Gastroesophageal sphincter (tissue), 3 donors: Measurements from ENCODE around the gene NSRP1.

Experiments used
- POLR2A ChIP-seq, 2 donors: fragments of 450-650 bp; IDR thresholded peaks; one replicate each; pipeline ENCODE4 v1.6.1; 2017; ENCODE audit warnings: antibody characterized with exemption in 2 of 2, mild to moderate bottlenecking in 2 of 2, moderate library complexity in 1 of 2
- TF ChIP-seq, protein P1 (sequence below), 4 experiments: fragments of 200-600 bp in 2 of 4; fragments of 450-650 bp in 2 of 4; sonication (generic) in 1 of 4; IDR thresholded peaks; one replicate each; pipeline ENCODE4 v1.5.1; 2017 to 2019; ENCODE audit warnings: antibody characterized with exemption in 4 of 4, mild to moderate bottlenecking in 2 of 4, moderate library complexity in 2 of 4

DNA sequence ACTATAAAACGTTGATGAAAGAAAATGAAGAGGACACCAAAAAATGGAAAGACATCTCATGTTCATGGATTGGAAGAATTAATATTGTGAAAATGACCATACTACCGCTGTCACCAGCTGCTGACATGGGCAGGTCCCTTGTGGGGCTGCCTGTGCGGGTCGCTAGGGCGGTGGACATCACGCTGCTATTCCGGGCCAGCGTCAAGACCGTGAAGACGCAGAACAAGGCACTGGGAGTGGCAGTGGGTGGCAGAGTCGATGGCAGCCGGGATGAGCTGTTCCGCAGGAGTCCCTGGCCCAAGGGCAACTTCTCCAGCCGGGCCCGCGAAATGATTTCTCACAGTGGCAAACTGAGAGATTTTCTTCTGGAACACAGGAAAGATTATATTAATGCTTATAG lies 48.2 kb upstream of the NSRP1 start:
- no peak for TF ChIP-seq POLR2A (IDR thresholded peaks at IDR 0.05)
- TF ChIP-seq, protein P1, sequence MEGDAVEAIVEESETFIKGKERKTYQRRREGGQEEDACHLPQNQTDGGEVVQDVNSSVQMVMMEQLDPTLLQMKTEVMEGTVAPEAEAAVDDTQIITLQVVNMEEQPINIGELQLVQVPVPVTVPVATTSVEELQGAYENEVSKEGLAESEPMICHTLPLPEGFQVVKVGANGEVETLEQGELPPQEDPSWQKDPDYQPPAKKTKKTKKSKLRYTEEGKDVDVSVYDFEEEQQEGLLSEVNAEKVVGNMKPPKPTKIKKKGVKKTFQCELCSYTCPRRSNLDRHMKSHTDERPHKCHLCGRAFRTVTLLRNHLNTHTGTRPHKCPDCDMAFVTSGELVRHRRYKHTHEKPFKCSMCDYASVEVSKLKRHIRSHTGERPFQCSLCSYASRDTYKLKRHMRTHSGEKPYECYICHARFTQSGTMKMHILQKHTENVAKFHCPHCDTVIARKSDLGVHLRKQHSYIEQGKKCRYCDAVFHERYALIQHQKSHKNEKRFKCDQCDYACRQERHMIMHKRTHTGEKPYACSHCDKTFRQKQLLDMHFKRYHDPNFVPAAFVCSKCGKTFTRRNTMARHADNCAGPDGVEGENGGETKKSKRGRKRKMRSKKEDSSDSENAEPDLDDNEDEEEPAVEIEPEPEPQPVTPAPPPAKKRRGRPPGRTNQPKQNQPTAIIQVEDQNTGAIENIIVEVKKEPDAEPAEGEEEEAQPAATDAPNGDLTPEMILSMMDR (IDR thresholded peaks at IDR 0.05): no peak
